GM10266 (cell line): ENCODE measurements around the gene NREP.

ENCODE experiments used
- DNase-seq: peaks from one replicate; pipeline ENCODE4 v3.0.0; 2012; ENCODE audit errors: extremely low spot score
- CTCF ChIP-seq: IDR thresholded peaks from 2 replicates; pipeline ENCODE4 v1.5.1; 2012; ENCODE audit warnings: mild to moderate bottlenecking, low read depth; ENCODE audit not compliant: control insufficient read depth, insufficient read depth; ENCODE audit errors: missing control alignments

The NREP gene

GRCh38 chr5:111790295-111790694 is 33.3 kb upstream of the NREP start:
- no peak for TF ChIP-seq CTCF
- DNase-seq = no peak

- no peak for TF ChIP-seq CTCF
- DNase-seq = no peak
Observed at GRCh38 chr5:111787006-111787405, 30.0 kb upstream of the NREP start.

DNA sequence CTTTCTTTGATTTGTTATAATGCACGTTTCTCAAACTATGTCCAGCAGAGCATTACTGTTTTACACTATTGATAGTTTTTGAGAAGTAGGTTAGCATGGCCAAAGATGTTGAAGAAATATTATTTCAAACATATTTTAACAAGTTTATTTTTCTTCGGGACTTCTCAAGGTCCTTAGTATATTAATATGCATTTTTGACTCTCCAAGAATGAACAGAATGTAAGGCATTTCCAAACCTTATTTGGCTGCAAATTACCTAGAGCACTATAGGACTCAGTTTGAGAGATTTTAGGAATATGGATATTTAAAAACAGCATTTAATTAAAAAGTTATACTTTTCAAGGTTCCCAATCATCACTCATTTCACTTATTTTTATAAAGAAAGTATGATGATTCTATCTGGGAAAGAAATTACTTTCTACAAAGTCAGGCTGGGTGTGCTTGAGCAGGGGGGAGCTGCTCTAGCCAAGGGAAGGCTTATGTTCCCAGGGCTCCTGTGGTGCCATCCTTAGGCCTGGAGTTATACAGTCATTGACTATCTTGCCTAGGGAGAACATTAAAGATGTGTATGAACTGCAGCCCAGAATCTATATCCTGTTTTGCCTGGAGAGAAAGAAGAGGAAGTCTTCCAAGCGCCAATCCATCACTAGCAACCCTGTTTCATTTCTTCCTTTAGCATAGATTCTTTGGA is 27.6 kb upstream of the NREP start:
- TF ChIP-seq CTCF = no peak
- no peak for DNase-seq

- no peak for TF ChIP-seq CTCF
- no peak for DNase-seq
Observed at GRCh38 chr5:111783537-111783936, 26.5 kb upstream of the NREP start.

- DNase-seq = no peak
- no peak for TF ChIP-seq CTCF
Observed at GRCh38 chr5:111782216-111782615, 25.2 kb upstream of the NREP start.

- TF ChIP-seq CTCF = no peak
- no peak for DNase-seq
Observed at GRCh38 chr5:111781200-111781599, 24.2 kb upstream of the NREP start.

GRCh38 chr5:111779922-111780292 is 22.9 kb upstream of the NREP start:
- DNase-seq = no peak

More at GRCh38 chr5:111779922-111780292, 22.9 kb upstream of the NREP start:
- no peak for TF ChIP-seq CTCF
